GM18517 (cell line): ENCODE measurements around the gene TNFRSF8.
A peak's percentile ranks its signal among the peaks of the same experiment; 100 is the strongest.

Experiments used
- ATAC-seq: cut with Tn5 transposase; IDR thresholded peaks from one replicate; pipeline ENCODE4 v1.9.1; 2021; ENCODE audit warnings: mild to moderate bottlenecking, moderate library complexity; ENCODE audit not compliant: unreplicated experiment

TNFRSF8 gene

GRCh38 chr1:12153181-12153785 lies 90.2 kb downstream of the TNFRSF8 start:
- no peak for ATAC-seq

GRCh38 chr1:12155328-12155727 lies 92.2 kb downstream of the TNFRSF8 start:
- ATAC-seq: no peak

GRCh38 chr1:12157366-12158231 lies 94.5 kb downstream of the TNFRSF8 start:
- no peak for ATAC-seq

GRCh38 chr1:12158357-12159092 lies 95.4 kb downstream of the TNFRSF8 start:
- no peak for ATAC-seq

- ATAC-seq: no peak
Observed at GRCh38 chr1:12159816-12160215, 96.7 kb downstream of the TNFRSF8 start.

- no peak for ATAC-seq
Observed at GRCh38 chr1:12161324-12161661, 98.2 kb downstream of the TNFRSF8 start.

GRCh38 chr1:12161662-12162458 lies 98.8 kb downstream of the TNFRSF8 start:
- ATAC-seq: peak; percentile 65

GRCh38 chr1:12162459-12163137 lies 99.5 kb downstream of the TNFRSF8 start:
- no peak for ATAC-seq

- peak; percentile 38 for ATAC-seq
Observed at GRCh38 chr1:12163210-12163609, 100.1 kb downstream of the TNFRSF8 start.

- ATAC-seq: no peak
Observed at GRCh38 chr1:12164210-12164609, 101.1 kb downstream of the TNFRSF8 start.

- ATAC-seq: no peak
Observed at GRCh38 chr1:12165342-12165741, 102.2 kb downstream of the TNFRSF8 start.

- ATAC-seq: peak; percentile 37
Observed at GRCh38 chr1:12166834-12167492, 103.9 kb downstream of the TNFRSF8 start, which contains the start of gene TNFRSF1B. Gene TNFRSF1B, plus strand, starts transcription at chr1:12166991. Its CDS starts 101 bp downstream, at chr1:12167092.

- peak; percentile 8 for ATAC-seq
Observed at GRCh38 chr1:12167493-12168429, 104.7 kb downstream of the TNFRSF8 start.

- no peak for ATAC-seq
Observed at GRCh38 chr1:12168451-12169160, 105.5 kb downstream of the TNFRSF8 start.

GRCh38 chr1:12169442-12170135 lies 106.5 kb downstream of the TNFRSF8 start:
- no peak for ATAC-seq

- ATAC-seq: no peak
Observed at GRCh38 chr1:12170263-12170671, 107.2 kb downstream of the TNFRSF8 start.
